Activated B cell treated with CpG ODN at 0.5 μM for 24 hours (primary cell): ENCODE measurements around the gene NUAK2. TPM values are rescaled to one million over a fixed set of nuclear protein-coding genes. Genes with fewer than 3 reads are reported as not detected.
A peak's percentile ranks its signal among the peaks of the same experiment; 100 is the strongest.

Experiments
- ATAC-seq: fragments of 200-7000 bp; cut with Tn5 transposase; one replicate; pipeline ENCODE4 v1.10.0; 2021; ENCODE audit warnings: low read depth, mild to moderate bottlenecking, moderate library complexity
- CTCF ChIA-PET: fragments of 350-600 bp; sonication (Branson Sonifier 250); formaldehyde crosslinking; loops from one replicate; lab custom pipeline; 2021; ENCODE audit warnings: antibody characterized with exemption; lab: Charles Lee
- POLR2A ChIA-PET: fragments of 350-600 bp; sonication (Branson Sonifier 250); formaldehyde crosslinking; loops from one replicate; lab custom pipeline; 2021; ENCODE audit warnings: antibody characterized with exemption; lab: Charles Lee
- DNase-seq: peaks from one replicate; pipeline ENCODE4 v3.0.0; 2022
- H3K27ac Mint-ChIP-seq: one replicate; pipeline ENCODE4 v1.8.0; 2020; ENCODE audit warnings: mixed read lengths
- H3K27me3 Mint-ChIP-seq: one replicate; pipeline ENCODE4 v1.8.0; 2021; ENCODE audit warnings: mixed read lengths
- H3K36me3 Mint-ChIP-seq: one replicate; pipeline ENCODE4 v1.8.0; 2021; ENCODE audit warnings: low read depth, mixed read lengths
- H3K4me1 Mint-ChIP-seq: one replicate; pipeline ENCODE4 v1.8.0; 2021; ENCODE audit warnings: mixed read lengths
- H3K4me3 Mint-ChIP-seq: one replicate; pipeline ENCODE4 v1.8.0; 2020; ENCODE audit warnings: mild to moderate bottlenecking, mixed read lengths
- H3K9me3 Mint-ChIP-seq: one replicate; pipeline ENCODE4 v1.8.0; 2020; ENCODE audit warnings: mixed read lengths
- CTCF ChIP-seq: fragments of 200-600 bp; IDR thresholded peaks from one replicate; pipeline ENCODE4 v1.8.0; 2022; ENCODE audit warnings: antibody characterized with exemption, mild to moderate bottlenecking
- intact Hi-C: fragments of 100-400 bp; cut with micrococcal nuclease; formaldehyde crosslinking; loops from one replicate; pipeline ENCODE4 v1.15.1; 2024
- total RNA-seq: library from RNA; stranded (reverse); gene quantifications from 2 replicates; pipeline ENCODE4 v1.2.3, GENCODE V29; 2022

NUAK2 gene
- total RNA-seq, 1 donor from 2014 or later = 26.2 TPM

GRCh38 chr1:205342986-205343385 is 21.4 kb upstream of the NUAK2 start:
- CTCF ChIA-PET = interaction anchor here (2.1 to 3.1 kb wide), 2 partner anchors 69 to 181 kb away, joined by 6 to 10 read pairs; no protein-coding TSS in a partner anchor
- Mint-ChIP-seq H3K4me3 (peak overlapping the region; percentile 3), H3K9me3 (no peaks in the 10 kb centered on the region), H3K36me3 (no peaks in the 10 kb centered on the region), H3K27ac (no peak overlapping the region), H3K4me1 (peaks cover 29% of the 10 kb centered on the region), H3K27me3 (peaks cover 11% of the 10 kb centered on the region)
- POLR2A ChIA-PET = no interaction called here
- DNase-seq (no peak), ATAC-seq (no peak)
- no peak for TF ChIP-seq CTCF
- intact Hi-C loops = loop anchor here (2.0 kb wide), 1 partner anchor 146 kb away; no protein-coding TSS in a partner anchor

- peaks cover 17% of the 10 kb centered on the region for H3K4me1 Mint-ChIP-seq
- no peak for TF ChIP-seq CTCF
- CTCF ChIA-PET = interaction anchor here (1.0 to 2.1 kb wide), 4 partner anchors 14 to 145 kb away, joined by 3 to 6 read pairs (median 4); no protein-coding TSS in a partner anchor
- H3K9me3 Mint-ChIP-seq = no peaks in the 10 kb centered on the region
- no peak overlapping the region for H3K27ac Mint-ChIP-seq
- DNase-seq (no peak), ATAC-seq (no peak)
- POLR2A ChIA-PET = no interaction called here
- no peaks in the 10 kb centered on the region for H3K36me3 Mint-ChIP-seq
- peaks cover 9% of the 10 kb centered on the region for H3K27me3 Mint-ChIP-seq
- intact Hi-C loops = no loop called here
- no peak overlapping the region for H3K4me3 Mint-ChIP-seq
Measured at GRCh38 chr1:205340676-205341075, 19.1 kb upstream of the NUAK2 start.

- peak overlapping the region; percentile 31 for H3K27ac Mint-ChIP-seq
- CTCF ChIA-PET = interaction anchor here (1.0 to 2.1 kb wide), 6 partner anchors 10 to 185 kb away, joined by 3 to 6 read pairs (median 4); no protein-coding TSS in a partner anchor
- intact Hi-C loops = loop anchor here (5.0 kb wide), 1 partner anchor 217 kb away; the partner anchor contains the start of gene RBBP5
- H3K4me3 Mint-ChIP-seq = no peak overlapping the region
- H3K27me3 Mint-ChIP-seq = peaks cover 8% of the 10 kb centered on the region
- POLR2A ChIA-PET = interaction anchor here (0.8 to 1.3 kb wide), 4 partner anchors 52 to 69 kb away, joined by 3 to 4 read pairs (median 3); no protein-coding TSS in a partner anchor
- TF ChIP-seq CTCF = no peak
- H3K4me1 Mint-ChIP-seq = peaks cover 16% of the 10 kb centered on the region
- no peaks in the 10 kb centered on the region for H3K36me3 Mint-ChIP-seq
- no peak for DNase-seq
- H3K9me3 Mint-ChIP-seq = no peaks in the 10 kb centered on the region
- peak; percentile 66 for ATAC-seq
Measured at GRCh38 chr1:205339717-205340116, 18.2 kb upstream of the NUAK2 start.

GRCh38 chr1:205339197-205339702 is 17.7 kb upstream of the NUAK2 start:
- peaks cover 3% of the 10 kb centered on the region for H3K27me3 Mint-ChIP-seq
- no peaks in the 10 kb centered on the region for H3K9me3 Mint-ChIP-seq
- DNase-seq (no peak), ATAC-seq (peak; percentile 36)
- H3K27ac Mint-ChIP-seq = peak overlapping the region; percentile 31
- POLR2A ChIA-PET = interaction anchor here (0.8 to 1.3 kb wide), 4 partner anchors 51 to 68 kb away, joined by 3 to 4 read pairs (median 3); no protein-coding TSS in a partner anchor
- peaks cover 11% of the 10 kb centered on the region for H3K4me1 Mint-ChIP-seq
- H3K4me3 Mint-ChIP-seq = no peak overlapping the region
- TF ChIP-seq CTCF = no peak
- intact Hi-C loops = loop anchor here (5.0 kb wide), 1 partner anchor 217 kb away; the partner anchor contains the start of gene RBBP5
- H3K36me3 Mint-ChIP-seq = no peaks in the 10 kb centered on the region
- CTCF ChIA-PET = interaction anchor here (1.0 to 2.1 kb wide), 6 partner anchors 11 to 185 kb away, joined by 3 to 6 read pairs (median 4); no protein-coding TSS in a partner anchor

- no peaks in the 10 kb centered on the region for H3K9me3 Mint-ChIP-seq
- DNase-seq (no peak), ATAC-seq (no peak)
- H3K27ac Mint-ChIP-seq = peak overlapping the region; percentile 43
- peaks cover 8% of the 10 kb centered on the region for H3K4me1 Mint-ChIP-seq
- intact Hi-C loops = loop anchor here (5.0 kb wide), 1 partner anchor 216 kb away; the partner anchor contains the start of gene RBBP5
- TF ChIP-seq CTCF = no peak
- no peak overlapping the region for H3K4me3 Mint-ChIP-seq
- ChIA-PET CTCF (interaction anchor here (1.1 to 4.1 kb wide), 5 partner anchors 11 to 186 kb away, joined by 3 to 100 read pairs (median 31); no protein-coding TSS in a partner anchor), POLR2A (no interaction called here)
- no peaks in the 10 kb centered on the region for H3K36me3 Mint-ChIP-seq
- H3K27me3 Mint-ChIP-seq = peaks cover under 1% of the 10 kb centered on the region
Measured at GRCh38 chr1:205338011-205338410, 16.5 kb upstream of the NUAK2 start.
